Neural cell (in vitro differentiated cells): Measurements from ENCODE around the gene TARBP2. TPM values are rescaled to one million over a fixed set of nuclear protein-coding genes. Genes with fewer than 3 reads are reported as not detected.
"Not testable (repeated sequence)": the region's sequence is repeated elsewhere in the genome, so short reads cannot be mapped to it uniquely, and the experiment has no call there.

Source experiments
- H2AFZ ChIP-seq: fragments of 200-600, 300-800 bp; sonication (generic), shearing (Covaris generic); 2 replicates; pipeline ENCODE4 v1.6.0; 2014; ENCODE audit warnings: low read depth, mild to moderate bottlenecking, antibody characterized with exemption, low read length, moderate library complexity
- H3F3A ChIP-seq: fragments of 200-600 bp; shearing (Covaris generic); 2 replicates; pipeline ENCODE4 v1.6.1; 2016; ENCODE audit warnings: mild to moderate bottlenecking, moderate library complexity, mixed read lengths, antibody characterized with exemption, low read length; ENCODE audit not compliant: insufficient read depth, poor library complexity, severe bottlenecking
- H3K27ac ChIP-seq: fragments of 200-600, 300-800 bp; sonication (generic), shearing (Covaris generic); 2 replicates; pipeline ENCODE4 v1.5.1; 2014; ENCODE audit warnings: mild to moderate bottlenecking, low read length, moderate library complexity
- H3K27me3 ChIP-seq: fragments of 300-800, 200-600 bp; sonication (generic), shearing (Covaris generic); 2 replicates; pipeline ENCODE4 v1.6.0; 2014; ENCODE audit warnings: mild to moderate bottlenecking, low read depth, low read length, moderate library complexity; ENCODE audit not compliant: insufficient read depth
- H3K36me3 ChIP-seq: fragments of 300-800, 200-600 bp; sonication (generic), shearing (Covaris generic); 2 replicates; pipeline ENCODE4 v1.5.1; 2014; ENCODE audit warnings: mild to moderate bottlenecking, antibody characterized with exemption, low read length, moderate library complexity; ENCODE audit not compliant: insufficient read depth
- H3K4me2 ChIP-seq: fragments of 300-800, 200-600 bp; sonication (generic), shearing (Covaris generic); 2 replicates; pipeline ENCODE4 v1.6.0; 2014; ENCODE audit warnings: mild to moderate bottlenecking, low read length
- H3K4me3 ChIP-seq: fragments of 300-800, 200-600 bp; sonication (generic), shearing (Covaris generic); 2 replicates; pipeline ENCODE4 v1.5.1; 2014; ENCODE audit warnings: mild to moderate bottlenecking, low read length, moderate library complexity
- H3K79me2 ChIP-seq: fragments of 200-600 bp; shearing (Covaris generic); replicated peaks from 2 replicates; pipeline ENCODE4 v1.6.0; 2014; ENCODE audit warnings: mild to moderate bottlenecking, low read length, moderate library complexity; ENCODE audit not compliant: insufficient read depth
- H3K9ac ChIP-seq: fragments of 300-800, 200-600 bp; sonication (generic), shearing (Covaris generic); 2 replicates; pipeline ENCODE4 v1.6.1; 2016; ENCODE audit warnings: mild to moderate bottlenecking, low read length, mixed read lengths
- H3K9me2 ChIP-seq: fragments of 200-600 bp; shearing (Covaris generic); 2 replicates; pipeline ENCODE4 v1.6.1; 2016; ENCODE audit warnings: mild to moderate bottlenecking, low read length, mixed read lengths; ENCODE audit not compliant: insufficient read depth
- H3K9me3 ChIP-seq: fragments of 200-600, 300-800 bp; sonication (generic), shearing (Covaris generic); 2 replicates; pipeline ENCODE4 v1.6.1; 2016; ENCODE audit warnings: mild to moderate bottlenecking, mixed run types, low read length, moderate library complexity, mixed read lengths
- H4K20me1 ChIP-seq: fragments of 200-600 bp; shearing (Covaris generic); 2 replicates; pipeline ENCODE4 v1.6.1; 2016; ENCODE audit warnings: mild to moderate bottlenecking, mixed run types; ENCODE audit not compliant: insufficient read depth
- CTCF ChIP-seq: fragments of 450-650 bp; IDR thresholded peaks from 2 replicates; pipeline ENCODE4 v1.5.1; 2014; ENCODE audit warnings: antibody characterized with exemption, mild to moderate bottlenecking, moderate library complexity; ENCODE audit not compliant: poor library complexity, severe bottlenecking
- EP300 ChIP-seq: fragments of 450-650 bp; conservative IDR thresholded peaks from 2 replicates; pipeline ENCODE4 v1.6.1; 2014; ENCODE audit warnings: antibody characterized with exemption, mild to moderate bottlenecking, moderate library complexity; ENCODE audit not compliant: poor library complexity, severe bottlenecking
- EZH2 ChIP-seq: fragments of 200-600, 300-800 bp; shearing (Covaris generic), sonication (generic); IDR thresholded peaks from 2 replicates; pipeline ENCODE4 v1.6.1; 2014; ENCODE audit warnings: antibody characterized with exemption, low read length, borderline replicate concordance, mild to moderate bottlenecking; ENCODE audit not compliant: insufficient read depth, poor library complexity, severe bottlenecking
- MXI1 ChIP-seq: fragments of 450-650 bp; conservative IDR thresholded peaks from 2 replicates; pipeline ENCODE4 v1.6.1; 2014; ENCODE audit warnings: antibody characterized with exemption, mild to moderate bottlenecking; ENCODE audit not compliant: poor library complexity, severe bottlenecking
- POLR2AphosphoS5 ChIP-seq: IDR thresholded peaks from 2 replicates; pipeline ENCODE4 v1.6.1; 2012
- RAD21 ChIP-seq: fragments of 450-650 bp; conservative IDR thresholded peaks from 2 replicates; pipeline ENCODE4 v1.6.1; 2014; ENCODE audit warnings: antibody characterized with exemption, mild to moderate bottlenecking, moderate library complexity
- REST ChIP-seq: IDR thresholded peaks from 2 replicates; pipeline ENCODE4 v1.6.1; 2012; ENCODE audit warnings: borderline replicate concordance
- SMC3 ChIP-seq: fragments of 450-650 bp; conservative IDR thresholded peaks from 2 replicates; pipeline ENCODE4 v1.6.1; 2014; ENCODE audit warnings: antibody characterized with exemption, mild to moderate bottlenecking, moderate library complexity; ENCODE audit not compliant: poor library complexity
- TAF1 ChIP-seq: IDR thresholded peaks from 2 replicates; pipeline ENCODE4 v1.6.1; 2012; ENCODE audit warnings: low read depth
- polyA plus RNA-seq: library from polyadenylated mRNA; depleted of rRNA; stranded (reverse); fragments of >200 nt; gene quantifications from 2 replicates; pipeline ENCODE4 v1.2.3, GENCODE V29; 2014

Gene TARBP2
- polyA plus RNA-seq, 1 donor from 2014 or later: 135 TPM

GRCh38 chr12:53480491-53481442, 20.3 kb upstream of the TARBP2 start:
- H3K9me2 ChIP-seq: no peaks in the 10 kb centered on the region

GRCh38 chr12:53481458-53481857, 19.6 kb upstream of the TARBP2 start:
- H3K79me2 ChIP-seq, H3K9me2 ChIP-seq, H3F3A ChIP-seq, H4K20me1 ChIP-seq, H3K4me3 ChIP-seq, H3K27ac ChIP-seq, H3K36me3 ChIP-seq, H3K27me3 ChIP-seq, H2AFZ ChIP-seq, H3K9ac ChIP-seq, H3K4me2 ChIP-seq, H3K9me3 ChIP-seq: not testable (repeated sequence)

More at GRCh38 chr12:53480491-53481442, 20.3 kb upstream of the TARBP2 start:
- TF ChIP-seq MXI1: no peak
- no peak for TF ChIP-seq EP300
- no peak for TF ChIP-seq RAD21
- no peak for TF ChIP-seq CTCF
- no peak for TF ChIP-seq EZH2
- no peak for TF ChIP-seq POLR2AphosphoS5
- TF ChIP-seq REST: no peak
- TF ChIP-seq TAF1: no peak
- no peak for TF ChIP-seq SMC3
- Histone ChIP-seq H2AFZ (no peak overlapping the region), H3K36me3 (no peaks in the 10 kb centered on the region), H3K79me2 (no peaks in the 10 kb centered on the region), H3K4me2 (no peak overlapping the region), H3F3A (no peaks in the 10 kb centered on the region), H3K27me3 (no peaks in the 10 kb centered on the region), H3K4me3 (no peak overlapping the region), H3K9me3 (no peaks in the 10 kb centered on the region), H4K20me1 (peaks cover 7% of the 10 kb centered on the region), H3K9ac (no peak overlapping the region), H3K27ac (no peak overlapping the region)
